Lower lobe of right lung (tissue), 2 donors: ENCODE data around the gene FILIP1. TPM values are rescaled to one million over a fixed set of nuclear protein-coding genes. Genes with fewer than 3 reads are reported as not detected.

Experiments used
- ATAC-seq, 2 donors: fragments of 200-7000 bp; cut with Tn5 transposase; one replicate each; pipeline ENCODE4 v1.9.1; 2020 to 2022; ENCODE audit warnings: mild to moderate bottlenecking in 2 of 2, moderate library complexity in 2 of 2
- DNase-seq: peaks from one replicate; pipeline ENCODE4 v3.0.0-alpha.2; 2020
- H3K27ac ChIP-seq: fragments of 200-600 bp; one replicate; pipeline ENCODE4 v1.8.0; 2022
- H3K27me3 ChIP-seq: fragments of 200-600 bp; one replicate; pipeline ENCODE4 v1.8.0; 2022; ENCODE audit warnings: low read depth
- H3K36me3 ChIP-seq: fragments of 200-600 bp; one replicate; pipeline ENCODE4 v1.8.0; 2022; ENCODE audit warnings: mild to moderate bottlenecking
- H3K4me1 ChIP-seq: fragments of 200-600 bp; one replicate; pipeline ENCODE4 v1.8.0; 2022
- H3K4me3 ChIP-seq: fragments of 200-600 bp; one replicate; pipeline ENCODE4 v1.8.0; 2022; ENCODE audit warnings: mild to moderate bottlenecking
- H3K9me3 ChIP-seq: fragments of 200-600 bp; one replicate; pipeline ENCODE4 v1.8.0; 2022
- CTCF ChIP-seq: fragments of 200-600 bp; IDR thresholded peaks from one replicate; pipeline ENCODE4 v1.8.0; 2022; ENCODE audit warnings: antibody characterized with exemption, mild to moderate bottlenecking
- intact Hi-C: fragments of 100-400 bp; cut with DNase I; formaldehyde crosslinking; loops from one replicate; pipeline ENCODE4 v1.11.0; 2022
- total RNA-seq: library from RNA; stranded (reverse); fragmentation: NEBNext Ultra II Directional; extraction: Animal tissue kit (Norgen Biotek cat#: 25700); gene quantifications from one replicate; pipeline ENCODE4 v1.2.1, GENCODE V29; 2021
- donor health status: DM: no; HTN: yes; CAD: no; lungs with severe emphysema.

FILIP1 gene
- total RNA-seq, 1 donor from 2014 or later = 17.4 TPM

- no peaks in the 10 kb centered on the region for H3K27me3 ChIP-seq
- DNase-seq = no peak
- no peak for TF ChIP-seq CTCF
- H3K4me1 ChIP-seq = peaks cover 8% of the 10 kb centered on the region
- H3K36me3 ChIP-seq = no peaks in the 10 kb centered on the region
- H3K27ac ChIP-seq = no peak overlapping the region
- H3K4me3 ChIP-seq = no peak overlapping the region
- no peak for ATAC-seq
- intact Hi-C loops = no loop called here
- H3K9me3 ChIP-seq = no peaks in the 10 kb centered on the region
These were observed 109.5 kb downstream of the FILIP1 start for GRCh38 chr6:75384116-75384515.

DNA sequence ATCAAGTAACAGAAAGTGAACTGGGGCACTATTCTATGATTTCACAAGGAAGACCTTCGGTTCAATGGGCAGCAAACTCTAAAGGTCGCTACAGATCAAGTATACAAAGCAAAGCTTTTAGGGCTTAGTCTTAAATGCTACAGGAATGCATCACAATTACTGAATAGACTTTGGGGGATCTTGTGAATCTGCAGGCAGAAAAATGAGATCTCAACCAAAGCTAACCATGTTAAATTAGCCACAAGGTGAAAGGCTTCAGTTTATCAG is 111.0 kb downstream of the FILIP1 start:
- ATAC-seq (no peak), DNase-seq (no peak)
- Histone ChIP-seq H3K36me3 (no peaks in the 10 kb centered on the region), H3K27ac (no peak overlapping the region), H3K4me3 (no peak overlapping the region), H3K4me1 (peaks cover 8% of the 10 kb centered on the region), H3K9me3 (no peaks in the 10 kb centered on the region), H3K27me3 (no peaks in the 10 kb centered on the region)
- no peak for TF ChIP-seq CTCF
- intact Hi-C loops = no loop called here

DNA sequence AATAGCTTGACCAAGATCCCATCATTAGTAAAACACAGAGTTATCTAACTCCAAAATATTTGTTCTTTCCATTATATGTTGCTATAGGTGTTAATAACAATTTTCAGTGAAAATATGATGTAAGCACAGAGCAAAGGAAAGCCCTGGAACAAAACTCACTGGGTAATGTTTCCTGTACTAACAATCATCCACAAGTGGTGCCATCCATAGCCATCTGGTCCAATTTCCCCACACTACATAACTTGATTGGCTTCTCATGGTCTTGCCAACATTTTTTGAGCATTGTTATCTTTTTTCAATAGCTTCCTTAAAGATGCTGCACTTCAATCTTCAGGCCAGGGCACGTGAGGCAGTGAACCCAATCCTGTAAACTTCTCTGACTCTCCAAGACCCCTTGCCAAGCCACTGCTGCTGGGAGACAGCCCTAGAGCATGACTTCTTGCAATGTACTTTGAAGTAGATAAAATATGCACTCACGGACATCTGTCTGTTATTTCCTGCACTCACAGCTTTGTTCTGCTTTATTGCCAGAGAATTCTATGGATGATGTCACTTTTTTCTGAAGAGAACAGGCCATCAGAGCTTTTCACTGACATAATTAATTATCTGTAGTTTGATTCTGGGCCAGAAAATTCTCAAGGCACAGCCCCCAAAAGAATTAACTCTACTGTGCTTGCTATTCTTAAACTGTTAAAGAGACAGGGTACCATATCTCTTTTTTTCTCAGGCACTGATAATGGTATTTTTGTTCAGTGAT is 111.5 kb downstream of the FILIP1 start:
- no peak for TF ChIP-seq CTCF
- Histone ChIP-seq H3K27me3 (no peaks in the 10 kb centered on the region), H3K4me1 (peaks cover 8% of the 10 kb centered on the region), H3K4me3 (no peak overlapping the region), H3K36me3 (no peaks in the 10 kb centered on the region), H3K9me3 (no peaks in the 10 kb centered on the region), H3K27ac (no peak overlapping the region)
- DNase-seq (no peak), ATAC-seq (no peak)
- intact Hi-C loops = no loop called here

DNA sequence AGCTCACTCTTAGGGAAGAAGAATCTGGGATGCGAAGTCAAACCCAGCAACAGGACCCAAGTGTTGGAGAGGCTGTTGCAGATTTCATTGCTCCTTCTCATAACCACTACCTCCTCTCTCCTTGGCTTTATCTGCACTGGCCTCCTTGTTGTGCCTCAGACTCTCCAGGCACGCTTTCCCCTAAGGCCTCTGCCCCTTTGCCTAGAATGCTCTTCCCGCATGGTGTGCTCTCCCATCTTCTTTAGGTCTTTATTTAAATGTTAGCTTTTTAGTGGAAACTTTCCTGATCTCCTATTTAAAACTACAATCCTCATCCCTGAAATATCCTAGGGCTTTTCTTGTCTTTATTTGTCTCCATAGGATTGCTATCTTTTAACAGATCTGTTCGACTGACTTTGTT is 114.1 kb downstream of the FILIP1 start:
- H3K4me1 ChIP-seq = peaks cover 8% of the 10 kb centered on the region
- DNase-seq (no peak), ATAC-seq (no peak)
- TF ChIP-seq CTCF = no peak
- no peak overlapping the region for H3K4me3 ChIP-seq
- H3K9me3 ChIP-seq = no peaks in the 10 kb centered on the region
- H3K27me3 ChIP-seq = no peaks in the 10 kb centered on the region
- no peaks in the 10 kb centered on the region for H3K36me3 ChIP-seq
- no peak overlapping the region for H3K27ac ChIP-seq
- intact Hi-C loops = no loop called here

DNA sequence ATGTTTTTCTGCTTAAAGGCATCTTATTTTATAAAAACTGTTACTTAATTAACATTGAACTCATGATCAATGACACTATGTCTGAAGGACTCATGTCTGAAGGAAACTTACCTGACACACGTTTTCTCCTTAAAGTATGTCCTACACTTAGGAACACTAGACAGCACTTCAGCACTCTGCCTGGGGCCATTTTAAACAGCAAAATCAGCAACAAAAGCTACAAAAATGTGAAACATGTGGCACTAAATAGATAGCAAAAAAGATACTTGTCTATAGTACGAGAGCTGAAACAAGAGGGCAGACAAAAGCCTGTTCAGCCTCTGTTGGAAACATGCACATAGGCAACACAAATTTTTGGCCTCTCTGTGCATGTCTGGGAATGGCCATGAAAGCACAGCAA is 115.5 kb downstream of the FILIP1 start:
- no peaks in the 10 kb centered on the region for H3K27me3 ChIP-seq
- H3K36me3 ChIP-seq = no peaks in the 10 kb centered on the region
- ATAC-seq (no peak), DNase-seq (no peak)
- TF ChIP-seq CTCF = no peak
- H3K4me3 ChIP-seq = no peak overlapping the region
- peaks cover 8% of the 10 kb centered on the region for H3K4me1 ChIP-seq
- intact Hi-C loops = no loop called here
- no peak overlapping the region for H3K27ac ChIP-seq
- H3K9me3 ChIP-seq = no peaks in the 10 kb centered on the region

GRCh38 chr6:75377386-75377785 is 116.2 kb downstream of the FILIP1 start:
- no peak overlapping the region for H3K27ac ChIP-seq
- H3K4me3 ChIP-seq = no peak overlapping the region
- no peak for TF ChIP-seq CTCF
- ATAC-seq = no peak
- H3K36me3 ChIP-seq = no peaks in the 10 kb centered on the region
- no peak for DNase-seq
- peaks cover 7% of the 10 kb centered on the region for H3K4me1 ChIP-seq
- H3K27me3 ChIP-seq = no peaks in the 10 kb centered on the region
- no peaks in the 10 kb centered on the region for H3K9me3 ChIP-seq
- intact Hi-C loops = no loop called here
